ENCODE measurements around the gene MFF.

DNA sequence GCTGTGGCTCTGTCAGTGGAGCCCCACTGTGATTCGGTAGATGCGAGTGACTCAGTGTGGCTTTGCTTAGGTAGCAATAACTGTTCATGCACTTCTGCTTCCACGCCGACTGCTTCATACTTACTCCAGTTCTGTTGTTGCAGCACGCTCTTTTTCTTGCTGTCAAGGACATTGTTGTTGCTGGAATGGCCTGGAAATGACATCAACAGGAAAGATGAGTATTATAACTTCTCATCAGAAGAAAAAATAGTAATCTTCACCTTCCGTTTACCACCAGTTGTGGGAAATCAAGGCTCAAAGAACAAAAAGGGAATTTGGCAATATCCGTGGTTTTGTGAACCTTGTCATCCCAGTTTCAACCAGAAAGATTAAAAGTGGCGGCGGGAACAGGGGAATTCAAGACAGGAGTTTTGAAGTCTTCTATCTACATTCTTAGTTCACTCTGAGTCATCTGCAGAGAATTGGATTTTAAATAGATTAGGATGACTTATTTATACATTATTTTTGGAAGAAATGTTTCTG, 45.8 kb downstream of the MFF start:
- TF ChIP-seq EP300 (IDR thresholded peaks at IDR 0.05; ENCODE audit: borderline replicate concordance in 1 of 2, low read depth in 1 of 2, low read length in 1 of 2) (peak in 1 of 2 experiments; percentile 47; a peak in 1 of 4 replicates), CTCF (IDR thresholded peaks at IDR 0.05) (no peak), MEF2A (IDR thresholded peaks at IDR 0.05; ENCODE audit: borderline replicate concordance, low read depth) (peak; percentile 48; the same call in 1 of the 2 replicates), MXI1 (IDR thresholded peaks at IDR 0.05; ENCODE audit: low read depth, low read length) (no peak), EZH2phosphoT487 (IDR thresholded peaks at IDR 0.05; ENCODE audit: borderline replicate concordance, low read depth) (no peak), FOXM1 (IDR thresholded peaks at IDR 0.05; ENCODE audit: low read depth) (no peak), NRF1 (IDR thresholded peaks at IDR 0.05; ENCODE audit: low read depth, low read length) (no peak), ZBTB33 (IDR thresholded peaks at IDR 0.05; ENCODE audit: borderline replicate concordance, low read depth) (no peak), GATA2 (CRISPR knock-in tag; IDR thresholded peaks at IDR 0.05) (no peak)
- TF ChIP-seq, protein P1, sequence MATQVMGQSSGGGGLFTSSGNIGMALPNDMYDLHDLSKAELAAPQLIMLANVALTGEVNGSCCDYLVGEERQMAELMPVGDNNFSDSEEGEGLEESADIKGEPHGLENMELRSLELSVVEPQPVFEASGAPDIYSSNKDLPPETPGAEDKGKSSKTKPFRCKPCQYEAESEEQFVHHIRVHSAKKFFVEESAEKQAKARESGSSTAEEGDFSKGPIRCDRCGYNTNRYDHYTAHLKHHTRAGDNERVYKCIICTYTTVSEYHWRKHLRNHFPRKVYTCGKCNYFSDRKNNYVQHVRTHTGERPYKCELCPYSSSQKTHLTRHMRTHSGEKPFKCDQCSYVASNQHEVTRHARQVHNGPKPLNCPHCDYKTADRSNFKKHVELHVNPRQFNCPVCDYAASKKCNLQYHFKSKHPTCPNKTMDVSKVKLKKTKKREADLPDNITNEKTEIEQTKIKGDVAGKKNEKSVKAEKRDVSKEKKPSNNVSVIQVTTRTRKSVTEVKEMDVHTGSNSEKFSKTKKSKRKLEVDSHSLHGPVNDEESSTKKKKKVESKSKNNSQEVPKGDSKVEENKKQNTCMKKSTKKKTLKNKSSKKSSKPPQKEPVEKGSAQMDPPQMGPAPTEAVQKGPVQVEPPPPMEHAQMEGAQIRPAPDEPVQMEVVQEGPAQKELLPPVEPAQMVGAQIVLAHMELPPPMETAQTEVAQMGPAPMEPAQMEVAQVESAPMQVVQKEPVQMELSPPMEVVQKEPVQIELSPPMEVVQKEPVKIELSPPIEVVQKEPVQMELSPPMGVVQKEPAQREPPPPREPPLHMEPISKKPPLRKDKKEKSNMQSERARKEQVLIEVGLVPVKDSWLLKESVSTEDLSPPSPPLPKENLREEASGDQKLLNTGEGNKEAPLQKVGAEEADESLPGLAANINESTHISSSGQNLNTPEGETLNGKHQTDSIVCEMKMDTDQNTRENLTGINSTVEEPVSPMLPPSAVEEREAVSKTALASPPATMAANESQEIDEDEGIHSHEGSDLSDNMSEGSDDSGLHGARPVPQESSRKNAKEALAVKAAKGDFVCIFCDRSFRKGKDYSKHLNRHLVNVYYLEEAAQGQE (IDR thresholded peaks at IDR 0.05; ENCODE audit: low read depth, low read length) = no peak
